ENCODE results near the gene SRD5A2.

The SRD5A2 gene

GRCh38 chr2:31580321-31581117 is at the start of gene SRD5A2:
SRD5A2 (minus strand) TSS chr2:31580938; CDS start chr2:31580900, 38 bp downstream.
- DNase-seq (ENCODE audit: low read depth): no peak

- DNase-seq (ENCODE audit: low read depth): no peak
These were observed 25.8 kb upstream of the SRD5A2 start for GRCh38 chr2:31606509-31606908.

GRCh38 chr2:31598694-31599093 is 18.0 kb upstream of the SRD5A2 start:
- no peak for DNase-seq (ENCODE audit: low read depth)

- DNase-seq (ENCODE audit: low read depth): no peak
These were observed 5.5 kb upstream of the SRD5A2 start for GRCh38 chr2:31586230-31586629.

- no peak for DNase-seq (ENCODE audit: low read depth)
These were observed 522 bp upstream of the SRD5A2 start for GRCh38 chr2:31581124-31581795.

- DNase-seq (ENCODE audit: low read depth): no peak
These were observed 780 bp downstream of the SRD5A2 start for GRCh38 chr2:31579996-31580320.

- DNase-seq (ENCODE audit: low read depth): no peak
These were observed 2.4 kb downstream of the SRD5A2 start for GRCh38 chr2:31578316-31578715.

GRCh38 chr2:31577143-31577542 is 3.6 kb downstream of the SRD5A2 start:
- no peak for DNase-seq (ENCODE audit: low read depth)

- DNase-seq (ENCODE audit: low read depth): no peak
These were observed 12.0 kb downstream of the SRD5A2 start for GRCh38 chr2:31568585-31569201.

- no peak for DNase-seq (ENCODE audit: low read depth)
These were observed 13.1 kb downstream of the SRD5A2 start for GRCh38 chr2:31567679-31568078.

GRCh38 chr2:31563273-31563839 is 17.4 kb downstream of the SRD5A2 start:
- DNase-seq (ENCODE audit: low read depth): no peak

- no peak for DNase-seq (ENCODE audit: low read depth)
These were observed 18.9 kb downstream of the SRD5A2 start for GRCh38 chr2:31561823-31562222.

- no peak for DNase-seq (ENCODE audit: low read depth)
These were observed 22.1 kb downstream of the SRD5A2 start for GRCh38 chr2:31558401-31559295.

GRCh38 chr2:31556940-31557339 is 23.8 kb downstream of the SRD5A2 start:
- DNase-seq (ENCODE audit: low read depth): no peak

GRCh38 chr2:31555967-31556706 is 24.6 kb downstream of the SRD5A2 start:
- no peak for DNase-seq (ENCODE audit: low read depth)

GRCh38 chr2:31553362-31553761 is 27.4 kb downstream of the SRD5A2 start:
- no peak for DNase-seq (ENCODE audit: low read depth)

GRCh38 chr2:31547485-31547884 is 33.3 kb downstream of the SRD5A2 start:
- no peak for DNase-seq (ENCODE audit: low read depth)

GRCh38 chr2:31541853-31542252 is 38.9 kb downstream of the SRD5A2 start:
- no peak for DNase-seq (ENCODE audit: low read depth)

- DNase-seq (ENCODE audit: low read depth): no peak
These were observed 41.2 kb downstream of the SRD5A2 start for GRCh38 chr2:31539505-31539904.

- no peak for DNase-seq (ENCODE audit: low read depth)
These were observed 45.0 kb downstream of the SRD5A2 start for GRCh38 chr2:31535768-31536167.

- no peak for DNase-seq (ENCODE audit: low read depth)
These were observed 46.1 kb downstream of the SRD5A2 start for GRCh38 chr2:31534636-31535035.
